Measurements from ENCODE around the gene ORAI3. TPM values are rescaled to one million over a fixed set of nuclear protein-coding genes. Genes with fewer than 3 reads are reported as not detected.

The ORAI3 gene
- total RNA-seq, 2 experiments from 2014 or later, result 6.9 to 7.9 TPM

- no peak overlapping the region for H3K27ac Mint-ChIP-seq
- H3K36me3 Mint-ChIP-seq (ENCODE audit: low read depth), result peaks cover 13% of the 10 kb centered on the region
- peak overlapping the region; percentile 81 for H3K4me3 Mint-ChIP-seq
- no peaks in the 10 kb centered on the region for H3K27me3 Mint-ChIP-seq
- ATAC-seq (no peak), DNase-seq (peak; percentile 30)
- intact Hi-C loops (cut with DNase I, micrococcal nuclease), result no loop called here
- CTCF ChIA-PET, result interaction anchor here (1.2 kb wide), 1 partner anchor 21 kb away, joined by 3 read pairs; no protein-coding TSS in a partner anchor
- POLR2A ChIA-PET, result interaction anchor here (0.6 kb wide), 1 partner anchor 170 kb away, joined by 3 read pairs; no protein-coding TSS in a partner anchor
- peaks cover 14% of the 10 kb centered on the region for H3K4me1 Mint-ChIP-seq
- no peaks in the 10 kb centered on the region for H3K9me3 Mint-ChIP-seq (ENCODE audit: low read depth)
Observed at GRCh38 chr16:30947859-30948666, 805 bp upstream of the ORAI3 start.

- intact Hi-C loops (cut with DNase I, micrococcal nuclease), result loop anchor here in 1 of 2 experiments (10.0 kb wide), 1 partner anchor 915 kb away; no protein-coding TSS in a partner anchor
- CTCF ChIA-PET, result interaction anchor here (0.7 to 1.4 kb wide), 7 partner anchors 9 to 216 kb away, joined by 3 to 7 read pairs (median 3); partner anchors contain the start of genes ZNF646 and ZNF668
- H3K4me3 Mint-ChIP-seq, result peak overlapping the region; percentile 81
- POLR2A ChIA-PET, result interaction anchor here (1.0 kb wide), 1 partner anchor 124 kb away, joined by 3 read pairs; the partner anchor contains the start of genes ZNF646 and ZNF668
- peaks cover 4% of the 10 kb centered on the region for H3K36me3 Mint-ChIP-seq (ENCODE audit: low read depth)
- H3K9me3 Mint-ChIP-seq (ENCODE audit: low read depth), result no peaks in the 10 kb centered on the region
- peak overlapping the region; percentile 68 for H3K27ac Mint-ChIP-seq
- DNase-seq (peak; percentile 80), ATAC-seq (peak; percentile 78)
- no peaks in the 10 kb centered on the region for H3K27me3 Mint-ChIP-seq
- peaks cover 19% of the 10 kb centered on the region for H3K4me1 Mint-ChIP-seq
Observed at GRCh38 chr16:30949650-30950515, 1.0 kb downstream of the ORAI3 start.

- H3K9me3 Mint-ChIP-seq (ENCODE audit: low read depth), result no peaks in the 10 kb centered on the region
- peak overlapping the region; percentile 68 for H3K27ac Mint-ChIP-seq
Observed at GRCh38 chr16:30950516-30951065, 1.7 kb downstream of the ORAI3 start.

GRCh38 chr16:30951193-30951592 is 2.3 kb downstream of the ORAI3 start:
- ChIA-PET CTCF (interaction anchor here (0.9 to 1.2 kb wide), 2 partner anchors 17 to 34 kb away, joined by 3 to 4 read pairs; partner anchors contain the start of gene HSD3B7), POLR2A (no interaction called here)

More at GRCh38 chr16:30950516-30951065, 1.7 kb downstream of the ORAI3 start:
- Mint-ChIP-seq H3K4me1 (peaks cover 19% of the 10 kb centered on the region), H3K27me3 (no peaks in the 10 kb centered on the region), H3K4me3 (peak overlapping the region; percentile 81), H3K36me3 (ENCODE audit: low read depth) (peaks cover 4% of the 10 kb centered on the region)
- CTCF ChIA-PET, result interaction anchor here (1.0 to 1.4 kb wide), 4 partner anchors 9 to 192 kb away, joined by 3 to 7 read pairs (median 4); no protein-coding TSS in a partner anchor
- DNase-seq (no peak), ATAC-seq (no peak)
- POLR2A ChIA-PET, result interaction anchor here (1.0 kb wide), 1 partner anchor 124 kb away, joined by 3 read pairs; the partner anchor contains the start of genes ZNF646 and ZNF668
- intact Hi-C loops (cut with DNase I, micrococcal nuclease), result loop anchor here in 1 of 2 experiments (10.0 kb wide), 1 partner anchor 914 kb away; no protein-coding TSS in a partner anchor

GRCh38 chr16:30951750-30952149 is 2.9 kb downstream of the ORAI3 start:
- ChIA-PET POLR2A (no interaction called here), CTCF (interaction anchor here (0.5 to 1.2 kb wide), 4 partner anchors 18 to 304 kb away, joined by 3 to 4 read pairs (median 3); partner anchors contain the start of gene HSD3B7)
- intact Hi-C loops (cut with DNase I, micrococcal nuclease), result loop anchor here in 1 of 2 experiments (10.0 kb wide), 1 partner anchor 913 kb away; no protein-coding TSS in a partner anchor
- Mint-ChIP-seq H3K27me3 (no peaks in the 10 kb centered on the region), H3K36me3 (ENCODE audit: low read depth) (peaks cover 1% of the 10 kb centered on the region), H3K9me3 (ENCODE audit: low read depth) (no peaks in the 10 kb centered on the region), H3K4me3 (no peak overlapping the region), H3K4me1 (peaks cover 27% of the 10 kb centered on the region), H3K27ac (no peak overlapping the region)
- DNase-seq, result no peak
- no peak for ATAC-seq

More at GRCh38 chr16:30951193-30951592, 2.3 kb downstream of the ORAI3 start:
- H3K9me3 Mint-ChIP-seq (ENCODE audit: low read depth), result no peaks in the 10 kb centered on the region
- ATAC-seq, result no peak
- H3K27me3 Mint-ChIP-seq, result no peaks in the 10 kb centered on the region
- intact Hi-C loops (cut with DNase I, micrococcal nuclease), result loop anchor here in 1 of 2 experiments (10.0 kb wide), 1 partner anchor 914 kb away; no protein-coding TSS in a partner anchor
- no peak overlapping the region for H3K27ac Mint-ChIP-seq
- H3K4me1 Mint-ChIP-seq, result peaks cover 21% of the 10 kb centered on the region
- H3K36me3 Mint-ChIP-seq (ENCODE audit: low read depth), result peaks cover 4% of the 10 kb centered on the region
- no peak overlapping the region for H3K4me3 Mint-ChIP-seq
- no peak for DNase-seq

GRCh38 chr16:30953111-30953510 is 4.2 kb downstream of the ORAI3 start:
- CTCF ChIA-PET, result interaction anchor here (0.6 to 2.4 kb wide), 7 partner anchors 9 to 280 kb away, joined by 3 to 14 read pairs (median 4); no protein-coding TSS in a partner anchor
- no peak overlapping the region for H3K4me3 Mint-ChIP-seq
- POLR2A ChIA-PET, result no interaction called here
- ATAC-seq, result no peak
- H3K27me3 Mint-ChIP-seq, result no peaks in the 10 kb centered on the region
- peaks cover 28% of the 10 kb centered on the region for H3K4me1 Mint-ChIP-seq
- intact Hi-C loops (cut with DNase I, micrococcal nuclease), result loop anchor here in 1 of 2 experiments (10.0 kb wide), 1 partner anchor 912 kb away; no protein-coding TSS in a partner anchor
- no peaks in the 10 kb centered on the region for H3K36me3 Mint-ChIP-seq (ENCODE audit: low read depth)
- H3K9me3 Mint-ChIP-seq (ENCODE audit: low read depth), result no peaks in the 10 kb centered on the region
- H3K27ac Mint-ChIP-seq, result no peak overlapping the region
- no peak for DNase-seq

DNA sequence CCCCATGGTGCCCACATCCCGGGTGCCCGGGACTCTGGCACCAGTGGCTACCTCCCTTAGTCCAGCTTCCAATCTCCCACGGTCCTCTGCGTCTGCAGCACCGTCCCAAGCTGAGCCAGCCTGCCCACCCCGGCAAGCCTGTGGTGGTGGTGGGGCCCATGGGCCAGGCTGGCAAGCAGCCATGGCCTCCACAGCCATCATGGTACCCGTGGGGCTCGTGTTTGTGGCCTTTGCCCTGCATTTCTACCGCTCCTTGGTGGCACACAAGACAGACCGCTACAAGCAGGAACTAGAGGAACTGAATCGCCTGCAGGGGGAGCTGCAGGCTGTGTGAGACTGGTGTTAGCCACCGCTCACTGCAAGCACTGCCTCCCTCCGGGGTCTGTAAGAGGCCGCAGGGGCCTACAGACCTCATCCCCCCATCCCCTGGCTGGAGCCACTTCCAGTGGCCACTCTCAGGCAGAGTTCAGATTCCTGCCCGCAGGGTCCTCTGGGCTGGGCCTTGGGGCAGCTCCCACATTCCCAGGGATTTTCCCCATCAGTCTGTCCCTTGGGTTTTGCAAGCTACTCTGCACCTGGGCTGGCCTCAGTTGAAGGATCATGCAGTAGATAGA is 4.8 kb downstream of the ORAI3 start:
- CTCF ChIA-PET, result interaction anchor here (0.6 to 2.4 kb wide), 11 partner anchors 9 to 281 kb away, joined by 3 to 14 read pairs (median 3); partner anchors contain the start of gene HSD3B7
- POLR2A ChIA-PET, result no interaction called here
- ATAC-seq, result peak; percentile 14
- Mint-ChIP-seq H3K36me3 (ENCODE audit: low read depth) (peaks cover 3% of the 10 kb centered on the region), H3K27me3 (no peaks in the 10 kb centered on the region), H3K4me3 (no peak overlapping the region), H3K4me1 (peaks cover 31% of the 10 kb centered on the region), H3K27ac (no peak overlapping the region), H3K9me3 (ENCODE audit: low read depth) (no peaks in the 10 kb centered on the region)
- intact Hi-C loops (cut with DNase I, micrococcal nuclease), result loop anchor here in 1 of 2 experiments (10.0 kb wide), 1 partner anchor 911 kb away; no protein-coding TSS in a partner anchor
- DNase-seq, result peak; percentile 82

DNA sequence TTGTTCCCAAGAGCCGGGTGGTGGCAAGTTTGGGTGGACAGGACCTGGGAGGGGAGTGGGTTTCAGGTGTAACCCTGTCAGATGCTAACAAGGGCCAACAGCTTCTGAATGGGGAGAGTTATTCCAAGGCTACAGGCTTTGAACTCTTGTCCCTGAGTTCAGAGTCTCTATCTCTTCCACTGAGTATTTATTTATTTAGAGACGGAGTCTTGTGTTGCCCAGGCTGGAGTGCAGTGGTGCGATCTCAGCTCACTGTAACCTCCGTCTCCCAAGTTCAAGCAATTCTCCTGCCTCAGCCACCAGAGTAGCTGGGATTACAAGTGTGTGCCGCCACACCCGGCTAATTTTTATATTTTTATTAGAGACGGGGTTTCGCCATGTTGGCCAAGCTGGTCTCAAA is 6.1 kb downstream of the ORAI3 start:
- ATAC-seq (no peak), DNase-seq (no peak)
- Mint-ChIP-seq H3K27ac (no peak overlapping the region), H3K36me3 (ENCODE audit: low read depth) (peaks cover 17% of the 10 kb centered on the region), H3K9me3 (ENCODE audit: low read depth) (no peaks in the 10 kb centered on the region), H3K4me3 (no peak overlapping the region), H3K27me3 (no peaks in the 10 kb centered on the region), H3K4me1 (peaks cover 36% of the 10 kb centered on the region)
- intact Hi-C loops (cut with DNase I, micrococcal nuclease), result loop anchor here (5.0 to 10.0 kb wide), 3 partner anchors 187 to 910 kb away; partner anchors contain the start of gene ZNF843 (in 1 of the 2)
- ChIA-PET POLR2A (interaction anchor here (0.7 kb wide), 1 partner anchor 241 kb away, joined by 3 read pairs; no protein-coding TSS in a partner anchor), CTCF (interaction anchor here (0.6 to 2.4 kb wide), 3 partner anchors 10 to 189 kb away, joined by 3 to 14 read pairs (median 8); no protein-coding TSS in a partner anchor)

- H3K4me1 Mint-ChIP-seq, result peaks cover 37% of the 10 kb centered on the region
- ATAC-seq (peak; percentile 82), DNase-seq (peak; percentile 95)
- ChIA-PET CTCF (interaction anchor here (0.6 to 2.2 kb wide), 2 partner anchors 15 to 118 kb away, joined by 3 to 10 read pairs; partner anchors contain the start of gene ZNF646), POLR2A (interaction anchor here (0.9 kb wide), 1 partner anchor 151 kb away, joined by 4 read pairs; no protein-coding TSS in a partner anchor)
- H3K27ac Mint-ChIP-seq, result peak overlapping the region; percentile 99
- peaks cover 31% of the 10 kb centered on the region for H3K36me3 Mint-ChIP-seq (ENCODE audit: low read depth)
- no peaks in the 10 kb centered on the region for H3K9me3 Mint-ChIP-seq (ENCODE audit: low read depth)
- peak overlapping the region; percentile 93 for H3K4me3 Mint-ChIP-seq
- intact Hi-C loops (cut with DNase I, micrococcal nuclease), result loop anchor here (1.0 to 10.0 kb wide), 22 partner anchors 34 to 908 kb away; partner anchors contain the start of genes ARMC5 (in 2 of the 2), ZNF646 (in 2 of the 2), ZNF668 (in 2 of the 2) and BCKDK (in 1 of the 2)
- H3K27me3 Mint-ChIP-seq, result no peaks in the 10 kb centered on the region
Observed at GRCh38 chr16:30956601-30957455, 8.0 kb downstream of the ORAI3 start.

Measured in activated CD4-positive, alpha-beta T cell treated with anti-CD3 and anti-CD28 coated beads for 36 hours (primary cell).